Panc1 (cell line): Measurements from ENCODE around the gene DPYSL5. TPM values are rescaled to one million over a fixed set of nuclear protein-coding genes. Genes with fewer than 3 reads are reported as not detected.

Experiments used
- ATAC-seq: fragments of 200-7000 bp; cut with Tn5 transposase; 2 replicates; pipeline ENCODE4 v1.9.1; 2020; ENCODE audit warnings: mild to moderate bottlenecking, moderate library complexity
- BruUV-seq: library from RNA; stranded (reverse); fragments of 400-500 nt; replicated peaks from 2 replicates; lab custom pipeline; 2021; lab: Mats Ljungman, UMichigan
- CTCF ChIA-PET: fragments of 300-600 bp; sonication (Branson Sonifier 250); formaldehyde crosslinking; loops from one replicate; lab custom pipeline; 2022; ENCODE audit warnings: antibody characterized with exemption; lab: Charles Lee
- POLR2A ChIA-PET: fragments of 300-600 bp; sonication (Branson Sonifier 250); formaldehyde crosslinking; loops from one replicate; lab custom pipeline; 2022; ENCODE audit warnings: antibody characterized with exemption; lab: Charles Lee
- DNase-seq: peaks from one replicate; pipeline ENCODE4 v3.0.0-alpha.2; 2010; ENCODE audit warnings: low read depth, low spot score
- H3K27ac ChIP-seq: 2 replicates; pipeline ENCODE4 v1.5.1; 2011; ENCODE audit warnings: mild to moderate bottlenecking, low read length, inconsistent platforms
- H3K27me3 ChIP-seq: fragments of 200-500 bp; sonication (Bioruptor generic); 2 replicates; pipeline ENCODE4 v1.6.0; 2014; ENCODE audit warnings: low read length, inconsistent platforms; ENCODE audit not compliant: control insufficient read depth, insufficient read depth
- H3K36me3 ChIP-seq: fragments of 200-500 bp; sonication (Bioruptor generic); 2 replicates; pipeline ENCODE4 v1.5.1; 2014; ENCODE audit warnings: inconsistent platforms, mild to moderate bottlenecking, low read length, moderate library complexity; ENCODE audit not compliant: control insufficient read depth, insufficient read depth
- H3K4me1 ChIP-seq: 2 replicates; pipeline ENCODE4 v1.5.1; 2011; ENCODE audit warnings: inconsistent platforms, mild to moderate bottlenecking, low read length, moderate library complexity; ENCODE audit not compliant: control insufficient read depth, insufficient read depth
- H3K4me3 ChIP-seq, 2 experiments: 2 replicates each; pipeline ENCODE4 v1.5.1; 2011 to 2012; ENCODE audit warnings: low read depth in 2 of 2, low read length in 2 of 2, mild to moderate bottlenecking in 2 of 2, inconsistent platforms in 1 of 2, moderate library complexity in 1 of 2
- H3K9me3 ChIP-seq: fragments of 200-500 bp; sonication (Bioruptor generic); 2 replicates; pipeline ENCODE4 v1.5.1; 2014; ENCODE audit warnings: low read depth, mild to moderate bottlenecking, inconsistent platforms, low read length, moderate library complexity; ENCODE audit not compliant: control insufficient read depth, insufficient read depth
- CTCF ChIP-seq: fragments of 450-650 bp; IDR thresholded peaks from 2 replicates; pipeline ENCODE4 v1.5.1; 2017; ENCODE audit warnings: mild to moderate bottlenecking
- POLR2AphosphoS5 ChIP-seq: IDR thresholded peaks from 2 replicates; pipeline ENCODE4 v1.6.1; 2012; ENCODE audit warnings: mild to moderate bottlenecking, low read depth, low read length, moderate library complexity
- REST ChIP-seq, 2 experiments: IDR thresholded peaks; 2 replicates each; pipeline ENCODE4 v1.6.1; 2011 to 2012; ENCODE audit warnings: low read depth in 2 of 2, control low read depth in 1 of 2, low read length in 1 of 2, mild to moderate bottlenecking in 1 of 2, moderate library complexity in 1 of 2; ENCODE audit not compliant: insufficient read depth in 1 of 2
- SIN3A ChIP-seq: IDR thresholded peaks from 2 replicates; pipeline ENCODE4 v1.6.1; 2012; ENCODE audit warnings: low read depth, mild to moderate bottlenecking, low read length, moderate library complexity, borderline replicate concordance; ENCODE audit not compliant: insufficient read depth
- TCF7L2 ChIP-seq: IDR thresholded peaks from 2 replicates; pipeline ENCODE4 v1.6.1; 2011; ENCODE audit warnings: mild to moderate bottlenecking, low read depth, low read length, inconsistent platforms
- in situ Hi-C: cut with HindIII; loops from 2 replicates; pipeline ENCODE4 v1.10.0; 2016; ENCODE audit warnings: low sequenced_read_pairs, low pct_unique_long_range_greater_than_20kb
- intact Hi-C: fragments of 100-400 bp; cut with micrococcal nuclease; formaldehyde crosslinking; loops from one replicate; pipeline ENCODE4 v1.10.0; 2022; ENCODE audit not compliant: unreplicated experiment
- total RNA-seq: library from RNA; stranded (reverse); gene quantifications from one replicate; pipeline ENCODE4 v1.2.1, GENCODE V29; 2021; ENCODE audit not compliant: unreplicated experiment

DPYSL5 gene
- total RNA-seq, 1 experiment from 2014 or later = 0.31 TPM

- in situ Hi-C loops = no loop called here
- H3K9me3 ChIP-seq = no peaks in the 10 kb centered on the region
- intact Hi-C loops = no loop called here
- BruUV-seq = no TSS peak
- no peaks in the 10 kb centered on the region; the same call in 1 of the 2 replicates for H3K27me3 ChIP-seq
- ATAC-seq (0 out of 2 replicates have a peak, but pooled peaks have one; percentile 19), DNase-seq (no peak)
- H3K36me3 ChIP-seq = no peaks in the 10 kb centered on the region
- no peaks in the 10 kb centered on the region for H3K4me1 ChIP-seq
- ChIA-PET POLR2A (no interaction called here), CTCF (no interaction called here)
- TF ChIP-seq SIN3A (no peak), TCF7L2 (no peak), REST (IDR thresholded peaks at IDR 0.05; ENCODE audit: insufficient read depth in 1 of 2, low read depth in 2 of 2, low read length in 1 of 2) (no peak), CTCF (no peak), POLR2AphosphoS5 (no peak)
- H3K4me3 ChIP-seq = no peak overlapping the region
- H3K27ac ChIP-seq = no peak overlapping the region
Measured at GRCh38 chr2:26925100-26925791, 77.3 kb downstream of the DPYSL5 start.

- ATAC-seq (no peak), DNase-seq (no peak)
- CTCF ChIA-PET = interaction anchor here (0.7 kb wide), 1 partner anchor 81 kb away, joined by 3 read pairs; no protein-coding TSS in a partner anchor
- intact Hi-C loops = no loop called here
- in situ Hi-C loops = no loop called here
- Histone ChIP-seq H3K4me3 (no peak overlapping the region), H3K27me3 (no peaks in the 10 kb centered on the region; the same call in 1 of the 2 replicates), H3K27ac (no peak overlapping the region), H3K9me3 (no peaks in the 10 kb centered on the region), H3K36me3 (no peaks in the 10 kb centered on the region), H3K4me1 (no peaks in the 10 kb centered on the region)
- no TSS peak for BruUV-seq
- no peak for TF ChIP-seq REST (IDR thresholded peaks at IDR 0.05; ENCODE audit: insufficient read depth in 1 of 2, low read depth in 2 of 2, low read length in 1 of 2)
- no peak for TF ChIP-seq CTCF
- POLR2A ChIA-PET = interaction anchor here (0.6 kb wide), 1 partner anchor 1457 kb away, joined by 5 read pairs; no protein-coding TSS in a partner anchor
Measured at GRCh38 chr2:26927221-26927620, 79.3 kb downstream of the DPYSL5 start.
